HepG2 (cell line): ENCODE measurements around the gene NENF. TPM values are rescaled to one million over a fixed set of nuclear protein-coding genes. Genes with fewer than 3 reads are reported as not detected.

Source experiments
- FUBP1 ChIP-seq: sonication (generic); formaldehyde crosslinking; IDR thresholded peaks from 2 replicates; pipeline ENCODE4 v1.5.1; 2020; ENCODE audit warnings: missing genetic modification reagents, mild to moderate bottlenecking, borderline replicate concordance
- IRF2 ChIP-seq: IDR thresholded peaks from 2 replicates; pipeline ENCODE4 v1.6.1; 2018; ENCODE audit warnings: missing genetic modification reagents, missing compliant biosample characterization
- JDP2 ChIP-seq: sonication (generic); formaldehyde crosslinking; IDR thresholded peaks from 2 replicates; pipeline ENCODE4 v1.8.1; 2022; ENCODE audit warnings: missing genetic modification reagents, borderline replicate concordance
- KDM5B ChIP-seq: sonication (generic); formaldehyde crosslinking; IDR thresholded peaks from 2 replicates; pipeline ENCODE4 v1.4.0; 2020; ENCODE audit warnings: missing genetic modification reagents, mild to moderate bottlenecking, borderline replicate concordance
- MTF2 ChIP-seq: sonication (generic); formaldehyde crosslinking; IDR thresholded peaks from 2 replicates; pipeline ENCODE4 v1.5.0; 2020; ENCODE audit warnings: missing genetic modification reagents, borderline replicate concordance
- MZF1 ChIP-seq: sonication (generic); formaldehyde crosslinking; IDR thresholded peaks from 2 replicates; pipeline ENCODE4 v1.8.1; 2023; ENCODE audit warnings: mild to moderate bottlenecking, missing genetic modification reagents, borderline replicate concordance
- SKI ChIP-seq: fragments of 450-650 bp; IDR thresholded peaks from one replicate; pipeline ENCODE4 v1.6.1; 2018; ENCODE audit warnings: mild to moderate bottlenecking; ENCODE audit not compliant: partially characterized antibody
- SP5 ChIP-seq: IDR thresholded peaks from 2 replicates; pipeline ENCODE4 v1.6.1; 2016; ENCODE audit warnings: low read depth, borderline replicate concordance
- ZNF720 ChIP-seq: sonication (generic); formaldehyde crosslinking; IDR thresholded peaks from 2 replicates; pipeline ENCODE4 v1.4.0; 2020; ENCODE audit warnings: missing genetic modification reagents
- polyA plus RNA-seq, 8 experiments: library from polyadenylated mRNA; depleted of rRNA in 3 of 8; stranded (reverse) in 7 of 8; unstranded in 1 of 8; fragments of >200 nt; fragmentation: Illumina TruSeq in 4 of 8; extraction: Trizol in 4 of 8; gene quantifications; 2 replicates each; pipeline versions ENCODE4 v1.2.1 to v1.2.3, GENCODE V29; 2011 to 2016; ENCODE audit warnings: low read depth in 4 of 8, missing spikeins in 1 of 8, mixed read lengths in 1 of 8; ENCODE audit not compliant: insufficient read depth in 1 of 8
- total RNA-seq, 5 experiments: library from RNA; depleted of rRNA; stranded (reverse); fragments of >200 nt; fragmentation: Illumina TruSeq; extraction: Trizol; gene quantifications; 2 replicates each; pipeline ENCODE4 v1.2.3, GENCODE V29; 2016; ENCODE audit warnings: low read depth in 1 of 5
- TF ChIP-seq, protein P1 (sequence below): IDR thresholded peaks from 2 replicates; pipeline ENCODE4 v1.4.0; 2020; ENCODE audit warnings: mild to moderate bottlenecking, missing genetic modification reagents
- TF ChIP-seq, protein P2 (sequence below): sonication (generic); formaldehyde crosslinking; IDR thresholded peaks from 2 replicates; pipeline ENCODE4 v1.4.0; 2020; ENCODE audit warnings: missing genetic modification reagents
- TF ChIP-seq, protein P3 (sequence below): IDR thresholded peaks from 2 replicates; pipeline ENCODE4 v1.6.1; 2016
- TF ChIP-seq, protein P4 (sequence below), 2 experiments: sonication (generic) in 1 of 2; formaldehyde crosslinking in 1 of 2; IDR thresholded peaks; 2 replicates each; pipeline versions ENCODE4 v1.4.0 to v1.6.1; 2016 to 2020; ENCODE audit warnings: borderline replicate concordance in 1 of 2, low read depth in 1 of 2, mild to moderate bottlenecking in 1 of 2, missing genetic modification reagents in 1 of 2

Gene NENF
- total and polyA plus RNA-seq, 2 of the 13 experiments (the other 11 are each of a cell fraction or from before 2014, with no cell fraction given), result 31.7 to 40.4 TPM

DNA sequence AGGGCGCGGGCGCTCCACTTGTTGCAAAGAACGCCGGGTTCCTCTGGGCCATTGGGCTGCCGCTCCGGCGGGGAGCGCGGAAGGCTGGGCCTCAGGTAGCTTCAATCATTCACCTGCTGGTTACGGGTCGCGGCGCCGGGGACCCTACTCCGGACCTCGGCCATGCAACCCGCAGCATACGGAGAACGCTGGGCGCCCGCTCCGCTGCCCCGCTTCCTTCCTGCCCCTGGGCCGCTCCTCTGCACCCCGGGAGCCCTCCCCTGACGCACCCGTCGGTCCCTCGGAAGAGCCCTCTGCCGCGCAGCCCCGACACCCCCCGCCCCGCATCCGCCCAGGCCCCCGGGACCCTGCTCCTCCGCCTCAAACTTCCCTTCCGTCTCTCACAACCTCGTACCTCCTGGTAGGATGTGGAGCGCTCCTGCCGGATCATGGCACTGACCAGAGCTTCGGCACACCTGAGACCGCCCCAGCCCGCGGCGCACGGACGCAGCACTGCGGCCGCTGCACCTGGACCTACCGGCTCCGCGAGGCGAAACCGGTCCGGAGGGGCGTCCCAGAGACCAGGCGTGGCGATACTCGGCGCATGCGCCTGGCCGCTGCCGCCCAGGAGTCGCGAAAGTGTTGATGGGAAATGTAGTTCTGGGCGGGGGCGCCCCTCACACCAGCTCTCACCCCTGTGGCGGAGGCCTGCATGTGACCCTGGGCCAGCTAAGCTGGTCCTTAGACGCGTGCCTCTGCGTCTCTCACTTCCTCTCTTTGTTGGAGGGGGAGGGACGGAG lies 18.2 kb upstream of the NENF start, which contains the start of gene PACC1 (continued):
- TF ChIP-seq, protein P1, sequence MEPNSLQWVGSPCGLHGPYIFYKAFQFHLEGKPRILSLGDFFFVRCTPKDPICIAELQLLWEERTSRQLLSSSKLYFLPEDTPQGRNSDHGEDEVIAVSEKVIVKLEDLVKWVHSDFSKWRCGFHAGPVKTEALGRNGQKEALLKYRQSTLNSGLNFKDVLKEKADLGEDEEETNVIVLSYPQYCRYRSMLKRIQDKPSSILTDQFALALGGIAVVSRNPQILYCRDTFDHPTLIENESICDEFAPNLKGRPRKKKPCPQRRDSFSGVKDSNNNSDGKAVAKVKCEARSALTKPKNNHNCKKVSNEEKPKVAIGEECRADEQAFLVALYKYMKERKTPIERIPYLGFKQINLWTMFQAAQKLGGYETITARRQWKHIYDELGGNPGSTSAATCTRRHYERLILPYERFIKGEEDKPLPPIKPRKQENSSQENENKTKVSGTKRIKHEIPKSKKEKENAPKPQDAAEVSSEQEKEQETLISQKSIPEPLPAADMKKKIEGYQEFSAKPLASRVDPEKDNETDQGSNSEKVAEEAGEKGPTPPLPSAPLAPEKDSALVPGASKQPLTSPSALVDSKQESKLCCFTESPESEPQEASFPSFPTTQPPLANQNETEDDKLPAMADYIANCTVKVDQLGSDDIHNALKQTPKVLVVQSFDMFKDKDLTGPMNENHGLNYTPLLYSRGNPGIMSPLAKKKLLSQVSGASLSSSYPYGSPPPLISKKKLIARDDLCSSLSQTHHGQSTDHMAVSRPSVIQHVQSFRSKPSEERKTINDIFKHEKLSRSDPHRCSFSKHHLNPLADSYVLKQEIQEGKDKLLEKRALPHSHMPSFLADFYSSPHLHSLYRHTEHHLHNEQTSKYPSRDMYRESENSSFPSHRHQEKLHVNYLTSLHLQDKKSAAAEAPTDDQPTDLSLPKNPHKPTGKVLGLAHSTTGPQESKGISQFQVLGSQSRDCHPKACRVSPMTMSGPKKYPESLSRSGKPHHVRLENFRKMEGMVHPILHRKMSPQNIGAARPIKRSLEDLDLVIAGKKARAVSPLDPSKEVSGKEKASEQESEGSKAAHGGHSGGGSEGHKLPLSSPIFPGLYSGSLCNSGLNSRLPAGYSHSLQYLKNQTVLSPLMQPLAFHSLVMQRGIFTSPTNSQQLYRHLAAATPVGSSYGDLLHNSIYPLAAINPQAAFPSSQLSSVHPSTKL, result peak; percentile 12; the same call in 1 of the 2 replicates
- TF ChIP-seq, protein P2, sequence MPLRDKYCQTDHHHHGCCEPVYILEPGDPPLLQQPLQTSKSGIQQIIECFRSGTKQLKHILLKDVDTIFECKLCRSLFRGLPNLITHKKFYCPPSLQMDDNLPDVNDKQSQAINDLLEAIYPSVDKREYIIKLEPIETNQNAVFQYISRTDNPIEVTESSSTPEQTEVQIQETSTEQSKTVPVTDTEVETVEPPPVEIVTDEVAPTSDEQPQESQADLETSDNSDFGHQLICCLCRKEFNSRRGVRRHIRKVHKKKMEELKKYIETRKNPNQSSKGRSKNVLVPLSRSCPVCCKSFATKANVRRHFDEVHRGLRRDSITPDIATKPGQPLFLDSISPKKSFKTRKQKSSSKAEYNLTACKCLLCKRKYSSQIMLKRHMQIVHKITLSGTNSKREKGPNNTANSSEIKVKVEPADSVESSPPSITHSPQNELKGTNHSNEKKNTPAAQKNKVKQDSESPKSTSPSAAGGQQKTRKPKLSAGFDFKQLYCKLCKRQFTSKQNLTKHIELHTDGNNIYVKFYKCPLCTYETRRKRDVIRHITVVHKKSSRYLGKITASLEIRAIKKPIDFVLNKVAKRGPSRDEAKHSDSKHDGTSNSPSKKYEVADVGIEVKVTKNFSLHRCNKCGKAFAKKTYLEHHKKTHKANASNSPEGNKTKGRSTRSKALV, result no peak
- TF ChIP-seq KDM5B (peak; percentile 83), JDP2 (CRISPR knock-in tag) (no peak), FUBP1 (CRISPR knock-in tag) (no peak), SKI (no peak), SP5 (CRISPR knock-in tag) (peak; percentile 19; the same call in 1 of the 2 replicates), IRF2 (CRISPR knock-in tag) (peak; percentile 85), ZNF720 (no peak), MZF1 (CRISPR knock-in tag) (no peak), MTF2 (CRISPR knock-in tag) (no peak)
- TF ChIP-seq, protein P3, sequence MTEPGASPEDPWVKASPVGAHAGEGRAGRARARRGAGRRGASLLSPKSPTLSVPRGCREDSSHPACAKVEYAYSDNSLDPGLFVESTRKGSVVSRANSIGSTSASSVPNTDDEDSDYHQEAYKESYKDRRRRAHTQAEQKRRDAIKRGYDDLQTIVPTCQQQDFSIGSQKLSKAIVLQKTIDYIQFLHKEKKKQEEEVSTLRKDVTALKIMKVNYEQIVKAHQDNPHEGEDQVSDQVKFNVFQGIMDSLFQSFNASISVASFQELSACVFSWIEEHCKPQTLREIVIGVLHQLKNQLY, result 0 out of 2 replicates have a peak, but pooled peaks have one; percentile 43
- TF ChIP-seq, protein P4, sequence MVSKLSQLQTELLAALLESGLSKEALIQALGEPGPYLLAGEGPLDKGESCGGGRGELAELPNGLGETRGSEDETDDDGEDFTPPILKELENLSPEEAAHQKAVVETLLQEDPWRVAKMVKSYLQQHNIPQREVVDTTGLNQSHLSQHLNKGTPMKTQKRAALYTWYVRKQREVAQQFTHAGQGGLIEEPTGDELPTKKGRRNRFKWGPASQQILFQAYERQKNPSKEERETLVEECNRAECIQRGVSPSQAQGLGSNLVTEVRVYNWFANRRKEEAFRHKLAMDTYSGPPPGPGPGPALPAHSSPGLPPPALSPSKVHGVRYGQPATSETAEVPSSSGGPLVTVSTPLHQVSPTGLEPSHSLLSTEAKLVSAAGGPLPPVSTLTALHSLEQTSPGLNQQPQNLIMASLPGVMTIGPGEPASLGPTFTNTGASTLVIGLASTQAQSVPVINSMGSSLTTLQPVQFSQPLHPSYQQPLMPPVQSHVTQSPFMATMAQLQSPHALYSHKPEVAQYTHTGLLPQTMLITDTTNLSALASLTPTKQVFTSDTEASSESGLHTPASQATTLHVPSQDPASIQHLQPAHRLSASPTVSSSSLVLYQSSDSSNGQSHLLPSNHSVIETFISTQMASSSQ (IDR thresholded peaks at IDR 0.05; ENCODE audit: low read depth), result no peak
- TF ChIP-seq, protein P4 (CRISPR knock-in tag; IDR thresholded peaks at IDR 0.05; ENCODE audit: borderline replicate concordance), result peak; percentile 58; the same call in 1 of the 2 replicates
